GM10266 (cell line): ENCODE results near the gene BAZ1A.
"Not testable (repeated sequence)": the region's sequence is repeated elsewhere in the genome, so short reads cannot be mapped to it uniquely, and the experiment has no call there.

Source experiments
- DNase-seq: peaks from one replicate; pipeline ENCODE4 v3.0.0; 2012; ENCODE audit errors: extremely low spot score
- CTCF ChIP-seq: IDR thresholded peaks from 2 replicates; pipeline ENCODE4 v1.5.1; 2012; ENCODE audit warnings: mild to moderate bottlenecking, low read depth; ENCODE audit not compliant: control insufficient read depth, insufficient read depth; ENCODE audit errors: missing control alignments

The BAZ1A gene

GRCh38 chr14:34804933-34805332, 70.2 kb downstream of the BAZ1A start:
- DNase-seq = no peak
- TF ChIP-seq CTCF = no peak

GRCh38 chr14:34798861-34799260, 76.3 kb downstream of the BAZ1A start:
- DNase-seq = not testable (repeated sequence)

GRCh38 chr14:34797747-34798583, 77.2 kb downstream of the BAZ1A start:
- no peak for TF ChIP-seq CTCF
- no peak for DNase-seq

- no peak for TF ChIP-seq CTCF
- no peak for DNase-seq
Observed at GRCh38 chr14:34796902-34797301, 78.3 kb downstream of the BAZ1A start.

GRCh38 chr14:34794941-34795340, 80.2 kb downstream of the BAZ1A start:
- TF ChIP-seq CTCF = no peak

GRCh38 chr14:34794217-34794616, 80.9 kb downstream of the BAZ1A start:
- TF ChIP-seq CTCF = no peak
- no peak for DNase-seq

More at GRCh38 chr14:34794941-34795340, 80.2 kb downstream of the BAZ1A start:
- DNase-seq = no peak

GRCh38 chr14:34792598-34792997, 82.6 kb downstream of the BAZ1A start:
- no peak for DNase-seq
- no peak for TF ChIP-seq CTCF
